Hepatocyte (in vitro differentiated cells): ENCODE results near the gene RPTOR.

Experiments used
- EZH2 ChIP-seq: fragments of 200-600 bp; sonication (generic); IDR thresholded peaks from 2 replicates; pipeline ENCODE4 v1.6.1; 2016; ENCODE audit warnings: antibody characterized with exemption, mild to moderate bottlenecking, borderline replicate concordance
- EZH2phosphoT487 ChIP-seq: fragments of 200-600 bp; sonication (generic); IDR thresholded peaks from one replicate; pipeline ENCODE4 v1.6.1; 2018; ENCODE audit warnings: antibody characterized with exemption, mild to moderate bottlenecking, low read depth, moderate library complexity; ENCODE audit not compliant: unreplicated experiment, severe bottlenecking
- TF ChIP-seq, protein P1 (sequence below): fragments of 200-600 bp; sonication (generic); IDR thresholded peaks from 2 replicates; pipeline ENCODE4 v1.5.1; 2016; ENCODE audit warnings: antibody characterized with exemption, mild to moderate bottlenecking; ENCODE audit not compliant: poor library complexity

DNA sequence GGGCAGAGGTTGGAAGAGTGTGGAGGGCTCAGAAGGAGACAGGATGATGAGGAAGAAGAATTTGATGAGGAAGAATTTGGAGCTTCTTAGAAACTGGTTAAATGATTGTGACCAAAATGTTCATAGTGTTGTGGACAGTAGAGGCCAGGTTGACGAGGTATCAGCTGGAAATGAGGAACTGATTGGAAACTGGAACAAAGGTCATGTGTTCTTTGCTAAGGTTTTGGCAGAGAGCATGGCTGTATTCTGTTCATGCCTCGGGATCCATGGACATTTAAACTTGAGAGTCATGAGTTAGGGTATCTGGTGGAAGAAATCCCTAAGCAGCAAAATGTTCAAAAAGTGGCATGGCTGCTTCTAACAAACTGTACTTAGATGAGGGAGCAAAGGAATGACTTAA is 466.3 kb downstream of the RPTOR start:
- TF ChIP-seq, protein P1, sequence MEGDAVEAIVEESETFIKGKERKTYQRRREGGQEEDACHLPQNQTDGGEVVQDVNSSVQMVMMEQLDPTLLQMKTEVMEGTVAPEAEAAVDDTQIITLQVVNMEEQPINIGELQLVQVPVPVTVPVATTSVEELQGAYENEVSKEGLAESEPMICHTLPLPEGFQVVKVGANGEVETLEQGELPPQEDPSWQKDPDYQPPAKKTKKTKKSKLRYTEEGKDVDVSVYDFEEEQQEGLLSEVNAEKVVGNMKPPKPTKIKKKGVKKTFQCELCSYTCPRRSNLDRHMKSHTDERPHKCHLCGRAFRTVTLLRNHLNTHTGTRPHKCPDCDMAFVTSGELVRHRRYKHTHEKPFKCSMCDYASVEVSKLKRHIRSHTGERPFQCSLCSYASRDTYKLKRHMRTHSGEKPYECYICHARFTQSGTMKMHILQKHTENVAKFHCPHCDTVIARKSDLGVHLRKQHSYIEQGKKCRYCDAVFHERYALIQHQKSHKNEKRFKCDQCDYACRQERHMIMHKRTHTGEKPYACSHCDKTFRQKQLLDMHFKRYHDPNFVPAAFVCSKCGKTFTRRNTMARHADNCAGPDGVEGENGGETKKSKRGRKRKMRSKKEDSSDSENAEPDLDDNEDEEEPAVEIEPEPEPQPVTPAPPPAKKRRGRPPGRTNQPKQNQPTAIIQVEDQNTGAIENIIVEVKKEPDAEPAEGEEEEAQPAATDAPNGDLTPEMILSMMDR, result no peak
- TF ChIP-seq EZH2, result no peak
- no peak for TF ChIP-seq EZH2phosphoT487
